HUES64 (cell line): Measurements from ENCODE around the gene COA8.

Experiments used
- H3K27ac ChIP-seq: 2 replicates; pipeline ENCODE4 v1.7.0; 2013; ENCODE audit warnings: low read depth, low read length, inconsistent platforms
- H3K27me3 ChIP-seq: 2 replicates; pipeline ENCODE4 v1.6.1; 2013; ENCODE audit warnings: mild to moderate bottlenecking, low read length; ENCODE audit not compliant: insufficient read depth
- H3K36me3 ChIP-seq: 2 replicates; pipeline ENCODE4 v1.6.1; 2013; ENCODE audit warnings: mild to moderate bottlenecking, low read length; ENCODE audit not compliant: insufficient read depth
- H3K4me1 ChIP-seq: 2 replicates; pipeline ENCODE4 v1.6.1; 2013; ENCODE audit warnings: mild to moderate bottlenecking, low read length, moderate library complexity; ENCODE audit not compliant: insufficient read depth
- H3K4me3 ChIP-seq: 2 replicates; pipeline ENCODE4 v1.5.1; 2013; ENCODE audit warnings: mild to moderate bottlenecking, low read length, moderate library complexity
- H3K9ac ChIP-seq: 2 replicates; pipeline ENCODE4 v1.6.1; 2013; ENCODE audit warnings: mild to moderate bottlenecking, low read depth, low read length
- H3K9me3 ChIP-seq: 2 replicates; pipeline ENCODE4 v1.6.1; 2013; ENCODE audit warnings: low read depth, low read length; ENCODE audit not compliant: insufficient read depth
- WGBS: fragments of 150-250, 120-280 bp; methylation state at CpG from one replicate; pipeline ENCODE4 v1.1.7; 2013; ENCODE audit warnings: missing lambda C conversion rate; 5-methylcytosine and 5-hydroxymethylcytosine counted together

COA8 gene

GRCh38 chr14:103540821-103541708 lies 21.7 kb upstream of the COA8 start:
- Histone ChIP-seq H3K4me1 (peaks cover 28% of the 10 kb centered on the region), H3K27me3 (no peaks in the 10 kb centered on the region), H3K4me3 (no peak overlapping the region), H3K9ac (no peak overlapping the region), H3K9me3 (no peaks in the 10 kb centered on the region), H3K27ac (no peak overlapping the region), H3K36me3 (no peaks in the 10 kb centered on the region)
- 83% methylated on average over 17 of the region's 17 CpGs for WGBS

- 58% methylated on average over 33 of the region's 33 CpGs for WGBS
- H3K4me1 ChIP-seq = peaks cover 28% of the 10 kb centered on the region
- no peaks in the 10 kb centered on the region for H3K27me3 ChIP-seq
- H3K9me3 ChIP-seq = no peaks in the 10 kb centered on the region
- no peaks in the 10 kb centered on the region for H3K36me3 ChIP-seq
- peak overlapping the region; percentile 84 for H3K9ac ChIP-seq
- peak overlapping the region; percentile 98 for H3K27ac ChIP-seq
- H3K4me3 ChIP-seq = peak overlapping the region; percentile 39
Observed at GRCh38 chr14:103541709-103542604, 20.8 kb upstream of the COA8 start.

DNA sequence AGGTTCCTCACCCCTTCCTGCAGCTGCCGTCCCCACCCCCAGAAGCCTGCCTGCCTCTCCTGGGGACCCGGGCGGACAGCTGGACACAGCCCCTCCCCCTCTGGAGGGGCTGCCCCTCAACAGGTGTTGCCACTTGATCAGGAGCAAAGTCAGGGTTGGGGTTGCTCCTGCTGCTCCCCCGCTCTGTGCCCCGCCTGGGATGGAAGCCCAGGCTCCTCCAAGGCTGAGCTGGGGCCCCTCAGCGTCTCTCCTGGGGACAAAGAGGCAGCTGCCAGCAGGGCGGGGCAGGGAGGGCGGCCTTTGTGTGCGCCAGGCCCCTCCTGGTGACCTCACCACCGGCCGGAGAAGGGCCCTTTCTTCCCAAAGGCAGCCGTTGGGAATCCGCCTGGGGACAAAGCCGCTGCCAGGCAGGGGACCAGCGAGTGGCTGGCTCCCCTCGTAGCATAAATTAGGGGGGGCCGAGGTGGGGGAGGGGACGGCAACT lies 20.1 kb upstream of the COA8 start:
- Histone ChIP-seq H3K36me3 (no peaks in the 10 kb centered on the region), H3K27me3 (no peaks in the 10 kb centered on the region), H3K9ac (peak overlapping the region; percentile 84), H3K27ac (peak overlapping the region; percentile 98), H3K9me3 (no peaks in the 10 kb centered on the region), H3K4me3 (peak overlapping the region; percentile 39), H3K4me1 (peaks cover 28% of the 10 kb centered on the region)
- WGBS = 4% methylated on average over 17 of the region's 18 CpGs

GRCh38 chr14:103543140-103543539 lies 19.6 kb upstream of the COA8 start:
- WGBS = 60% methylated on average over 10 of the region's 10 CpGs
- Histone ChIP-seq H3K4me3 (0 out of 2 replicates have a peak overlapping the region, but pooled peaks have one; percentile 4), H3K9ac (peak overlapping the region; percentile 84), H3K9me3 (no peaks in the 10 kb centered on the region), H3K27me3 (no peaks in the 10 kb centered on the region), H3K4me1 (peaks cover 28% of the 10 kb centered on the region), H3K36me3 (no peaks in the 10 kb centered on the region), H3K27ac (peak overlapping the region; percentile 98)

DNA sequence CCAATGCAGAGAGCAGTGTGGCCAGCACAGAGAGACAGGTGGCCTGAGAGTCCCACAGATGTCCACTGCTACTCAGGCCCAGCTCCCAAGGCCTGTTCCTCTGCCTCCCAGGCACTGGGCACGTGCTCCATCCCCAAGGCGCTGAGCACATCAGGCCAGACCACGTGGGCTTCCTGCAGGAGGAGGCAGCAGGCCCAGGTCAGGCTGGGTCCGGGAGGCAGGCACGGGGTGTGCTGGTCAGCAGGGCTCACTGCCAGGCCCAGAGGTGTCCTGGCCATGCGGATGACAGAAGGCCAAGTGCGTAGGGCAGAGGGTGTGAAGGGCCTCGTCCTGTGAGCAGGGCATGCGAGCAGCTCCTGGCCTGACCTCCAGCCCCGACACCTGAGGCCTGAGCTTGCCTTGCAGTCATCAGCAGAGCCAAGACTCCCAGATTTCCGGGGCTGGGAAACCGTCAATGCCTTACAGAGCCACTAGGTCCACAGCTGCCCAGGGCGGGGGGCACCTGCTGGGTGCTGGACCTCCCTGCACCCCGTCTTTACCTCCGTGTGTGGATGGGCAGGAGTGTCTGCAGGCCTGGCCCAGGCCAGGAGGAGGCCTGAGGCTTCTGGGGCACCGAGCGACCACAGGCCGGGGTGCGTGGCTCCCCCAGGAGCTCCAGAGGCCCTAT lies 18.9 kb upstream of the COA8 start:
- Histone ChIP-seq H3K36me3 (no peaks in the 10 kb centered on the region), H3K4me1 (peaks cover 28% of the 10 kb centered on the region), H3K27ac (peak overlapping the region; percentile 98), H3K4me3 (no peak overlapping the region), H3K9ac (peak overlapping the region; percentile 84), H3K9me3 (no peaks in the 10 kb centered on the region), H3K27me3 (no peaks in the 10 kb centered on the region)
- 89% methylated on average over 19 of the region's 19 CpGs for WGBS

- Histone ChIP-seq H3K4me3 (no peak overlapping the region), H3K36me3 (no peaks in the 10 kb centered on the region), H3K4me1 (peaks cover 28% of the 10 kb centered on the region), H3K27me3 (no peaks in the 10 kb centered on the region), H3K9me3 (no peaks in the 10 kb centered on the region), H3K27ac (no peak overlapping the region), H3K9ac (no peak overlapping the region)
- WGBS = 91% methylated on average over 35 of the region's 35 CpGs
Observed at GRCh38 chr14:103544388-103545218, 18.2 kb upstream of the COA8 start.

DNA sequence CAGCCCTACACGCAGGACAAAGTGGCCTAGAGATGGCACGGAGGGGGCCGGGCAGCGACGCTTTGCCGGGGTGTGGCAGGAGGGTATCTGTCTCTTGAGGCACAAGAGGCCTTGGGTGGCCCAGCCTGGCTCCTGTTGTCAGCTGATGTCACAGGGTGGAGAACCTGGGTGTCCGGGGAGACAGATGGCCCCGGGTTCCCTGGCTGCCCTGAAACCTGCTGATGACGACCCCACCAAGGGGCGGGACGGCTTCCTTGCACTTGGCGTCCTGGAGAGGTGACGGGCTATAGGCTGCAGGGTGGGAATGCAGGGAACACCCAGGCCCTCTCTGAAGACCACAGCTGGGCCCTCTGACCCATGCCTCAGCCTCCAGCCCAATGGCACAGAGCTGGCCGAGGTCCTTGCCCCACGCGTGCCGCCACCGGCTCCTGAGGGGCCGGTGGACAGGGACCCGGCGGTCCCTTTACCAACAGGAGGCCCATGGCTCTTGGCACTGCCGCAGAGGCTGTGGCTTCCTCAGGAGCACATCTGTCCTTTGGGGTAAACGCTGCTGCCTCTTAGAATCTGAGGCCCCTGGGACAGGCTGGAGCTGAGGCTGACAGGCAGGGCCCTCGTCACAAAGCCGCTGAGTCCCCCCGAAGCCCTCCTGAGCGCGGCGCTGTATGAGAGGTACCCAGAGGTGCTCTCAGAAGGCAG lies 17.4 kb upstream of the COA8 start:
- Histone ChIP-seq H3K4me1 (peaks cover 27% of the 10 kb centered on the region), H3K36me3 (no peaks in the 10 kb centered on the region), H3K27me3 (no peaks in the 10 kb centered on the region), H3K4me3 (no peak overlapping the region), H3K9ac (no peak overlapping the region), H3K9me3 (no peaks in the 10 kb centered on the region), H3K27ac (no peak overlapping the region)
- 90% methylated on average over 29 of the region's 29 CpGs for WGBS

DNA sequence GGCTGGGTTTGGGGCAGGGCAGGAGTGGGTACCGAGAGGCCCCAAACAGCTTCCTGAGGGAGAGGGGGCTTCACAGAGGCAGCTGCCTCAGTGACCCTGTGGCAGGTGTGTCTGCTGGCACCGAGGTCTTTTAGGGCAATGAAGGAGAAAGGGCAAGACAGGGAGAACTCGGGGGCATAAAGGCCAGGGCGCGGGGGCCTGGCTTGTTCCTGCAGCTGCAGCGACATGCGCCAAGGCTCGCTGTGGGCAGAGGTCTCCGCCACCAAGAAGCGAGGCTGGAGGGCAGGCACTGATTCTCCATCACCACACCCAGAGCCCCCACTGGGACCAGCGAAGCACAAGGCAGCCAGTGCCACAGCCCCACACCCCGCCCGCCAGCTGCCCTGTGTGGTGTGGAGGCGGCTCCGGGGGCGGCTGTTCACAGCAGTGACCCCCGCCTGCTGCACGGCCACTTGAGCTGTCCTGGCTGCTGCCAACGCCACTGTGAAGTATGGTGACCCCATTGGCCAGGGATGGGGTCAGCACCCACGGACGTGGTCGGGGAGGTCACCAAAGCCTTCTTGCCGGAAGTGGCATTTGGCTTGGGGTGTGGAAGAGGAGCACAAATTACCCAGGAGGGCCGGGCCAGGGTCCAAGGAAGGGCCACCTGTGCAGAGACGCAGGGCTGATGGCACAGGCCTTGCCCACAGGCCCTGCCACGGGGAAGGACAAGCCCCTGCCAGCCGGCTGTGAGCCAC lies 16.7 kb upstream of the COA8 start:
- Histone ChIP-seq H3K27ac (no peak overlapping the region), H3K36me3 (no peaks in the 10 kb centered on the region), H3K9ac (no peak overlapping the region), H3K27me3 (no peaks in the 10 kb centered on the region), H3K9me3 (no peaks in the 10 kb centered on the region), H3K4me3 (no peak overlapping the region), H3K4me1 (peaks cover 24% of the 10 kb centered on the region)
- WGBS = 89% methylated on average over 27 of the region's 27 CpGs

DNA sequence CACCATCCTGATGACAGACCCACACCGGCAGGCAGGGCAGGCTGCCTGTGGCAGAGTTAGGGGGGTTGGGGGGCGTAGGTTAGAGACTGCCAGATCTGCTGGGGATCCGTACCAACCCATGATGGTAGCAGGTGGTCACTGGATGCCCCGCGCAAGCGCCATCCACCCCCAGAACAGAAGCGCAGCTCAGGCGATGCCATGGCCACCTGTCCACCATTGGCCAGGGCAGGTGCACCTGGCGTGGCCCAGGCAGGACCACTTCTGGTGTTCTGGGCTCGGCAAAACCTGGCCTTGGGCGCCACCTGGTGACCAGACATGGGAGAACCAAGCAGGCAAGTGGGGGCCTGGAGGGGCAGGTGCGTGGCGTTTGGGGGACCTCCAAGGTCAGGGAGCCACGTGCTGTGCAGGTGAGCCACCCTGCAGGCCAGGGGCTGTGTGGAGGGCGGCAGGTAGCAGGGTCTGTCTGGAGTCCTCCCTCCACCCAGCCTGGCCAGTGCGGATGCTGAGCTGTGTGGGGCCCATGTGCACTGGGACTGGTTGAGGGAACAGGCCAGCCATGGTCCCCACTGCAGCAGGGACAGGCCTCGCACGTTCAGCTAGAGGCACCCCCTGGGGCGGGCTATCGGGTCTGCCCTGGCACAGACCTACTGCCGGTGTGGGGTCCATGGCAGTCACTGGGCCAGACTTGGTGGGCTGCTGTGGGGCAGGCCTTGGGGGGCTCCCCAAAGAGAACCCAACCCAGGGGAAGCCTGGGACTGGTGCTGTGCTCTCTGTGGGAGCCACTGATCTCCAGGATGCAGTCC lies 15.9 kb upstream of the COA8 start:
- H3K4me3 ChIP-seq = no peak overlapping the region
- no peak overlapping the region for H3K27ac ChIP-seq
- peaks cover 20% of the 10 kb centered on the region for H3K4me1 ChIP-seq
- H3K36me3 ChIP-seq = no peaks in the 10 kb centered on the region
- H3K9me3 ChIP-seq = no peaks in the 10 kb centered on the region
- H3K27me3 ChIP-seq = no peaks in the 10 kb centered on the region
- WGBS = 38% methylated on average over 21 of the region's 21 CpGs
- H3K9ac ChIP-seq = no peak overlapping the region
